Endodermal cell (in vitro differentiated cells): ENCODE measurements around the gene STK38. TPM values are rescaled to one million over a fixed set of nuclear protein-coding genes. Genes with fewer than 3 reads are reported as not detected.

Experiments
- DNase-seq: peaks from one replicate; pipeline ENCODE4 v3.0.0-alpha.2; 2017
- H3K27ac ChIP-seq: 2 replicates; pipeline ENCODE4 v1.5.1; 2013; ENCODE audit warnings: mild to moderate bottlenecking, low read depth, low read length, moderate library complexity
- H3K27me3 ChIP-seq: 2 replicates; pipeline ENCODE4 v1.6.1; 2013; ENCODE audit warnings: mild to moderate bottlenecking, low read length, moderate library complexity; ENCODE audit not compliant: insufficient read depth, control insufficient read depth, poor library complexity, severe bottlenecking
- H3K36me3 ChIP-seq: 2 replicates; pipeline ENCODE4 v1.7.0; 2013; ENCODE audit warnings: mild to moderate bottlenecking, low read length, moderate library complexity; ENCODE audit not compliant: control insufficient read depth, insufficient read depth
- H3K4me1 ChIP-seq: one replicate; pipeline ENCODE4 v1.7.0; 2013; ENCODE audit warnings: low read length; ENCODE audit not compliant: control insufficient read depth, insufficient read depth
- H3K4me3 ChIP-seq: 2 replicates; pipeline ENCODE4 v1.5.1; 2013; ENCODE audit warnings: mild to moderate bottlenecking, low read length, moderate library complexity
- H3K9ac ChIP-seq: 2 replicates; pipeline ENCODE4 v1.6.1; 2013; ENCODE audit warnings: mild to moderate bottlenecking, low read length, moderate library complexity; ENCODE audit not compliant: poor library complexity, severe bottlenecking; ENCODE audit errors: extremely low read depth
- H3K9me3 ChIP-seq: 2 replicates; pipeline ENCODE4 v1.6.1; 2013; ENCODE audit warnings: mild to moderate bottlenecking, low read length, moderate library complexity; ENCODE audit not compliant: control insufficient read depth
- H3K27ac Mint-ChIP-seq: 2 replicates; pipeline ENCODE4 v1.8.0; 2020; ENCODE audit warnings: mixed read lengths
- H3K27me3 Mint-ChIP-seq: 2 replicates; pipeline ENCODE4 v1.8.0; 2021; ENCODE audit warnings: mild to moderate bottlenecking, mixed read lengths; ENCODE audit not compliant: insufficient read depth
- H3K36me3 Mint-ChIP-seq: 2 replicates; pipeline ENCODE4 v1.8.0; 2020; ENCODE audit warnings: low read depth, mixed read lengths
- H3K4me1 Mint-ChIP-seq: 2 replicates; pipeline ENCODE4 v1.8.0; 2020; ENCODE audit warnings: mixed read lengths
- H3K4me3 Mint-ChIP-seq: 2 replicates; pipeline ENCODE4 v1.8.0; 2020; ENCODE audit warnings: mild to moderate bottlenecking, moderate library complexity, mixed read lengths
- H3K9me3 Mint-ChIP-seq: 2 replicates; pipeline ENCODE4 v1.8.0; 2020; ENCODE audit warnings: mild to moderate bottlenecking, mixed read lengths
- WGBS, 2 experiments: methylation state at CpG; one replicate each; pipeline versions ENCODE4 v1.1.5 to v1.1.7; 2013; ENCODE audit warnings: missing lambda C conversion rate in 2 of 2, mixed read lengths in 1 of 2; ENCODE audit not compliant: insufficient coverage in 1 of 2, insufficient read length in 1 of 2; 5-methylcytosine and 5-hydroxymethylcytosine counted together
- total RNA-seq, 2 donors: library from RNA; stranded (reverse); fragmentation: NEBNext Ultra II Directional in 1 of 2; extraction: Animal tissue kit (Norgen Biotek cat#: 25700) in 1 of 2; gene quantifications; 2 replicates in 1 of 2; 3 replicates in 1 of 2; pipeline ENCODE4 v1.2.1, GENCODE V29; 2021
- TF ChIP-seq, protein P1 (sequence below): fragments of 200-600 bp; sonication (generic); conservative IDR thresholded peaks from 2 replicates; pipeline ENCODE4 v1.5.0; 2021; ENCODE audit warnings: antibody characterized with exemption, mild to moderate bottlenecking

Gene STK38
- total RNA-seq, 2 donors from 2014 or later: 35.2 to 38.3 TPM

DNA sequence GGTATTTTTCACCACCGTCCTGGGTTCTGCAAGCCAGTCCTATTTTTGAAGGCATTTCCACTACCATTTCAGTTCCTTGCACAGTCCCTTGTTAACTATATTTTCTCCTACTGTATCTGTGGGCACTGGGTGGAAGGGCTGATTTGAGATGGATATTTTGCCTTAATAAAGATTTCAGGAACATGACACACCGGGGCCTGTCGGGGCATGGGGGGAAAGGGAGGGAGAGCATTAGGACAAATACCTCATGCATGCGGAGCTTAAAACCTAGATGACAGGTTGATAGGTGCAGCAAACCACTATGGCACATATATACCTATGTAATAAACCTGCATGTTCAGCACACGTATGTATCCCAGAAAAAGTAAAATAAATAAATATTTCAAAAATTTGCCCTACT is 22.4 kb downstream of the STK38 start:
- Mint-ChIP-seq H3K36me3 (peaks cover 62% of the 10 kb centered on the region), H3K9me3 (no peaks in the 10 kb centered on the region), H3K4me1 (no peaks in the 10 kb centered on the region), H3K27ac (peak overlapping the region; percentile 55), H3K4me3 (no peak overlapping the region), H3K27me3 (no peaks in the 10 kb centered on the region)
- Histone ChIP-seq H3K27me3 (no peaks in the 10 kb centered on the region), H3K27ac (no peak overlapping the region), H3K4me3 (no peak overlapping the region), H3K9me3 (no peaks in the 10 kb centered on the region), H3K4me1 (no peaks in the 10 kb centered on the region), H3K9ac (no peak overlapping the region), H3K36me3 (peaks cover 78% of the 10 kb centered on the region)
- no peak for DNase-seq
- 93 to 96% methylated on average over 4 to 5 of the region's 5 CpGs for WGBS, 2 experiments
- TF ChIP-seq, protein P1, sequence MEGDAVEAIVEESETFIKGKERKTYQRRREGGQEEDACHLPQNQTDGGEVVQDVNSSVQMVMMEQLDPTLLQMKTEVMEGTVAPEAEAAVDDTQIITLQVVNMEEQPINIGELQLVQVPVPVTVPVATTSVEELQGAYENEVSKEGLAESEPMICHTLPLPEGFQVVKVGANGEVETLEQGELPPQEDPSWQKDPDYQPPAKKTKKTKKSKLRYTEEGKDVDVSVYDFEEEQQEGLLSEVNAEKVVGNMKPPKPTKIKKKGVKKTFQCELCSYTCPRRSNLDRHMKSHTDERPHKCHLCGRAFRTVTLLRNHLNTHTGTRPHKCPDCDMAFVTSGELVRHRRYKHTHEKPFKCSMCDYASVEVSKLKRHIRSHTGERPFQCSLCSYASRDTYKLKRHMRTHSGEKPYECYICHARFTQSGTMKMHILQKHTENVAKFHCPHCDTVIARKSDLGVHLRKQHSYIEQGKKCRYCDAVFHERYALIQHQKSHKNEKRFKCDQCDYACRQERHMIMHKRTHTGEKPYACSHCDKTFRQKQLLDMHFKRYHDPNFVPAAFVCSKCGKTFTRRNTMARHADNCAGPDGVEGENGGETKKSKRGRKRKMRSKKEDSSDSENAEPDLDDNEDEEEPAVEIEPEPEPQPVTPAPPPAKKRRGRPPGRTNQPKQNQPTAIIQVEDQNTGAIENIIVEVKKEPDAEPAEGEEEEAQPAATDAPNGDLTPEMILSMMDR: no peak

DNA sequence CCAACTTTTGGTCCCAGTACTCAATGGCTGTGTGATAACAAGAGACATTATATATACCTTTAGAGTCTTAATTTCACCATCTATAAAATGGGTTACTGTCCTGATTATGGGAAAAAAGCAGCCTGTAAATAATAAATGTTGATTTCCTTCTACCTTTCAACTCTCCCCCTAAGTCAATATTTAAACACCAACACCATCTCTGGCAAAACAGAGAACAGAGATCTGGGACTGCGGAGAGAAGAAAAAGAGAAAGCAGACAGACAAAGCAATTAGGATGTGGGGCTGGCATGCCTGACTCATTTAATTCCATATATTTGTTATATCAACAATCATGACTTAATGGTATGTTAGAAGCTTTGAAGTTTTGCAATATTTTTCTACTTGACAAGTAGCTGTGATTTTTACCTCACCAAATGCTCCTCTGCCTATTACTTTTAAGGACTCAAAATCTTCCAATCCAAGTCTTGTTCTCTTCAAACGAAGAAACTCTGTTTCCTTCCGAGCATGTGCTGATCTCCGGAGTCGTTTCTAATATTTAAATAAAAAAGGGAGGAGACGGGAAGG is 23.3 kb downstream of the STK38 start:
- H3K4me1 ChIP-seq: no peaks in the 10 kb centered on the region
- peaks cover 79% of the 10 kb centered on the region for H3K36me3 ChIP-seq
- no peak overlapping the region for H3K27ac Mint-ChIP-seq
- 95 to 97% methylated on average over 4 to 6 of the region's 6 CpGs for WGBS, 2 experiments
- H3K27ac ChIP-seq: no peak overlapping the region
- H3K9ac ChIP-seq: no peak overlapping the region
- H3K9me3 ChIP-seq: no peaks in the 10 kb centered on the region
- no peaks in the 10 kb centered on the region for H3K4me1 Mint-ChIP-seq
- no peaks in the 10 kb centered on the region for H3K9me3 Mint-ChIP-seq
- peaks cover 64% of the 10 kb centered on the region for H3K36me3 Mint-ChIP-seq
- TF ChIP-seq, protein P1: no peak
- H3K4me3 Mint-ChIP-seq: no peak overlapping the region
- no peak for DNase-seq
- no peaks in the 10 kb centered on the region for H3K27me3 Mint-ChIP-seq
- no peaks in the 10 kb centered on the region for H3K27me3 ChIP-seq
- no peak overlapping the region for H3K4me3 ChIP-seq

DNA sequence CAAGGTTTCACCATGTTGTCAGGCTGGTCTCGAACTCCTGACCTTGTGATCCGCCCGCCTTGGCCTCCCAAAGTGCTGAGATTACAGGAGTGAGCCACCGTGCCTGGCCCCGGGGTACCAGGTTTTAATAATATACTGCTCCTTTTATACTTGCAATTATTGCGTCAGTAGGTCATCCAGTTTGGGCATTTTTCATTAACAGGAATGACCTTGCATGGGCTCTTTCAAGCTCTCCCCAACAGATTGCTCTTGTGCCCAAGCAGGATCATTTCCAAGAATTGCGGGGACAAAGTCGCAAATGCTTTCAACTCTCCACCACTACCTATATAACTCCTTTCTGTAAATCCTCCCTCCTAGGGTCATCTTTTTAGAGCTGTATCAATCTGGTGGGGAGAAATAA is 23.8 kb downstream of the STK38 start:
- Mint-ChIP-seq H3K4me1 (no peaks in the 10 kb centered on the region), H3K27ac (no peak overlapping the region), H3K27me3 (no peaks in the 10 kb centered on the region), H3K36me3 (peaks cover 67% of the 10 kb centered on the region), H3K4me3 (no peak overlapping the region), H3K9me3 (no peaks in the 10 kb centered on the region)
- no peaks in the 10 kb centered on the region for H3K4me1 ChIP-seq
- H3K4me3 ChIP-seq: no peak overlapping the region
- H3K9ac ChIP-seq: no peak overlapping the region
- H3K36me3 ChIP-seq: peaks cover 79% of the 10 kb centered on the region
- H3K27me3 ChIP-seq: no peaks in the 10 kb centered on the region
- no peaks in the 10 kb centered on the region for H3K9me3 ChIP-seq
- H3K27ac ChIP-seq: no peak overlapping the region
- TF ChIP-seq, protein P1: no peak
- no peak for DNase-seq
- 91 to 95% methylated on average over 6 to 8 of the region's 8 CpGs for WGBS, 2 experiments
